Stimulated activated CD8-positive, alpha-beta memory T cell treated with anti-CD3 and anti-CD28 coated beads, Interleukin-4, amount 100 ng/mL, for 24 hours (primary cell): Measurements from ENCODE around the gene RNF212B.

Experiments used
- DNase-seq: peaks from one replicate; pipeline ENCODE4 v3.0.0-alpha.2; 2020; ENCODE audit warnings: low read depth

Gene RNF212B

DNA sequence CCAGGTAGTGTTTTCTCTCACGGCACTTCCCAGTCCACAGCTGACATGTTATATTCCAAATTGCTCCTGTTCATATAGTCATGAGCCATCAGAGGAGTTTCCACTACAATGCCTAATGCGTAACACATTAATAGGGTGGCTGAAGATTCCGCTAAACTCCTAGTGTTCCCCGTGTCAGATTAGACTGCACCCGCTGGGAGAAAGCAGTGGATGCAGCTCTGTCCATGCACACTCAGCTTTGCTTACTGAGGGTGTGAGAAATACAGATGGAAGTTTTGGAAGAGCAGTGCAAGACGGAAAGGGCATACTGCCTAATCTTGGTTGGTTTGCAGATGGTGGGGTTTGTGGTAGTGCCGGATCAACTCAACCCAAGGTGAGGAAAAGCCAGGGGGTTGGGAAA, 59.4 kb downstream of the RNF212B start:
- DNase-seq: no peak

DNA sequence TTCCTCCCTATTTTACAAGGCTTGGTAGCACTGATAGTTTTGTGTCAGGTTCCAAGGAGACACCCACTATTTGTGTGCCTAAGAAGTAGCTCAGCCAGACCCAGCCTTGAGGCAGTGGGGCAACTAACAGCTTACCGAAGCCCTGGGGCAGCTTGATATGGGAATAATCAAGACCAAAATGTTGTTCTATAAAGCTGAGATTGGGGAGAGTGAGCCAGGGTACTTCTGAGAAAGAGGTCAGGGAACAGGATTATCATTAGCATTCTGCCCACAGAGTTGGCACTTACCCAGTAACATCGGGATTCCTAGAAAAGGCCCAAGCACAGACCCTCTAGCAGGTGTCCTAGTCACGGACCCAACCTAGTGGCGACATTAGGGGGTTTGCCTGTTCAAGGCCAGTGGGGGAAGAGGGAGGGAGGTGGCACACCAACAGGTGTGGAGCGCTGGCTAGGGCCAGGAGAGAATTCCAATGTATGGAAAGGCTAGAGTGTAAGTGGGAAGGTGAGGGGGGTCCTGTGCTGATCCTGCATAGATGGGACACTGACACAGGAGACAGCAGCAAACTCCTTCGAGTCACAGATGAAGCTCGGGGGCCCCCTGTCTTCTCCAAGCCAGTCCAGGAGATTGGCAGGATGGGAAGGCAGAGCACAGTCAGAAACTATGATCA, 60.0 kb downstream of the RNF212B start:
- DNase-seq: no peak

DNA sequence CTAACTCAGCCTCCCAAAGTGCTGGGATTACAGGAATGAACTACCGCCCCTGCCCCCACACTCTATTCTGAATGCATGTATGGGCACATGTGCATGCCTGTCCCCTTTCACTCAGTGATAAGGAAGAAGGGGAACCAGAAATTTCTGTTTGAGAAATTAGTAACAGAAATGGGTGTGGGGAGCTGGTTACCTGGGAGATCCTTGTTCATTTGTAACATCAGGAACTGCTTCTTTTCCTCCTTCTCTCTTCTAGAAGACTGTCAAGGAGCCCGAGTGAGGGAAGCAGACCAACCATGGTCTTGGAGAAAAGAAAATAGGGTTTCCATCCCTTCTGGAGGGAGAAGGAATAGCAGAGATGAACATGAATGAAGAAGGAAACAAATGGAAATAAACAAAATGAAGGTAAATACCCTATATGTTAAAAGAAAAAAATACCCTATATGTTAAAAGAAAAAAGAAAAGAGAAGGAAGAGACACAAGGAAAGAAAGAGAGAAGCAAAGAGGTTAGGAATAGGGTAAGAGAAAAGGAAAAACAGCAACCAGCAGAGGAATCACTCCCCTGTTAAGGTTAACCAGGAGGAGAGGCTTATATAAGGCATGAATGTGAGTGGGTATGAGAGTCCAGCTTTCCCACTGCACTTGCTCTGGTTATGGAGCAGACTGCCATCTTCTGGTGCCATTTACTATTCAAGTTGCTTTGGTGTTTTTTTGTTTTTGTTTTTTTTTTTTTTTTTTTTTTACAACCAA, 61.6 kb downstream of the RNF212B start:
- no peak for DNase-seq

DNA sequence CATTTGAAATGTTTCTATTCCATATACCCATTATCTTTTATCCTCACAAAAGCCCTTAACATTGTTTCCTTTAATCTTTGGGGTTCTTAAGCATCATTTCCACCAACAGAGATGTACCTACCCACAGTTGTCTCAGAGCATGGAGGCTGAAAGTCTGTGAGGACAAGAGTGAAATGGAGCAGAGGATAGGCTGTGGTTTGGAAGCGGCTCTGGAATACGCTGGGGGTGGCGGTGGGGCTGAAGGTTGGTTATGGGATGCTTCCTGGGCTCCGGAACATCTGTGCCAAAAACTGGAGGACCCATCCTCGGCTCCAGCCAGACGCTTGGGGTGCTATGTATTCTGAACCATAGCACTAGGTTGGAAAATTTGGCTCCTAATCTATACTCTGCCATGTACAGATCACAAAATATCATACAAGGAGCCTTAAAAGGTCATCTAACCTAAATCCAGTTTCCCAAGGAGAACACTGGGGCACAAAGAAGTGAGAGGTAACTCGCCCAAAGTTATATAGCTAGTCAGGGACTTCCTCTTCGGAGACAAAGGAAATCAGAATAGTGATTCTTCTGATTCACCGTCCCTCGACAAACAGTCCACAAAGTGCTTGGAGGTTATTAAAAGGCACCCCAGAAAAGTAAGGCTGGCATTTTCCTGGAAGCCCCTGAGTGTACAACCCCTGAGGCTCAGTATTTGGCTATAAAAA, 62.4 kb downstream of the RNF212B start:
- DNase-seq: no peak

DNA sequence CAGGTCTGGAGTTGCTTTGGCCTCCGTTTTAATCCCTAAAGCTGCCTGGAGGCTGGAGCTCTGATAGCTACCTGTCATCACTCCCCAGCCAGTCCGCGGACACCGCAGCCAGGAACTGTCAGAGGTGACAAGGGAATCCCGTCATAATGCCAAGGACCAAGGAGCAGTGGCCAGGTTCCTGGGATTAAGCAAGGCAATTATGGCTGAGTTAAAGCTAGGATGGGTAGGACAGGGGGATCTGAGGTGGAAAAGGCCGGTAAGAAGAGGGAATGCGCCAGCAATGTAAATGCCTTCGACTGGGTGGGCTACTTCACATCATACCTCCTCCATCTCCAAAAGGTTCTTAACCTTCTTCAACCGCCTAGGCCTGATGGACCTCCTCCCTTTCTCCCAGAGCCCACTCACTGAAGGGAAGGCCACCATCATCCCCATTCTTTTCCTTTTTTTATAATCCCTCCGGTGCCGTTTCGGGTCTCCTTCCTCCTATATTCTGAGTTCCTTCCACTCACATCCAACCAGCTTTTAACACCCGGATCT, 63.0 kb downstream of the RNF212B start:
- DNase-seq: no peak

DNA sequence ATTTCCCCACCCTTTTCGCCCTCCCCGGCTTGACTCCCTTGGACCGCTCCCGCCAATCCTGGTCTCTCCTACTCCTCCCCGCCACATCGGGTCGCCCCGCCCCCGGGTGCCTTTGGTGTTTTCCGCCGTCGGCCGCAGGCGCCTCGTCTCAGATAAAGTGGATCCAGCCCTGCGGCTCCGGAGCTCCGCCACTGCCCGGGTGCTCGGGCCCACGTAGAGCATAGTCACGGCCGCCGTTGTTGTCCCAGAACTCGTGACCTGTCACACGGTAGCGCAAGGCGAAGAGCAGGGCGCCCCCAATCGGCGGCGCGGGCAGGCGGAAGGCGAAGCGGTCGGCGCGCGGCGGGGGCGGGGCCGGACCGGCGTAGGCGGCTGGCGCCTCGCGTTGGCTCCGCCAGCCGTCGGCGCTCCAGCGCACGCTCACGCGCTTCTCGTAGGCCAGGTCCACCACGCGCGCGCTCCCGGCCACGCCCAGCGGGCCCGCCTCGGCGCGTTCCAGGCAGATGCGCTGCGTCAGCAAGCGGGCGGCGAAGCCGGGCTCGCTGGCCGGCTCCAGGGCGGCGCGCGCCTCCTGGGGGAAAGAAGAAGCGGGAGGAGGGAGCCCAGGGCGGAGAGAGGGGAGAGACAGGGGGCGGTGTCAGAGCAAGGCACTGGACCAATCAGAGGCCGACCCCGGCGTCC, 63.7 kb downstream of the RNF212B start:
- peak; percentile 96 for DNase-seq

DNA sequence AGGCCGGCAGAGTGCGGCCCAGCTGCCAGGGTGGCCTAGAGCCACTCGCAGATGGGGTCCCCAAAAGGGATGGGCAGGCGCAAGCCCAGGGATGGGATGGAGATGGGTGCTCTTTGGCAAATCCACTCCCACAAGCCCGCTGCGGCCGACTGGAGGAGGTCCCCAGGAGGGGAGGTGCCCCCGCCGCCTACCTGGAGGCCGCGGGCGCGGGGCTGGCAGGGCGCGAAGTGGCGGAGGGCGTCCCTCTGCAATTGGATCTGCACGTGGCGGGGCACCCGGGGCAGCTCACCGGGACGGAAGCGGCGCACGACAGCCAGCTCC, 64.2 kb downstream of the RNF212B start:
- no peak for DNase-seq

DNA sequence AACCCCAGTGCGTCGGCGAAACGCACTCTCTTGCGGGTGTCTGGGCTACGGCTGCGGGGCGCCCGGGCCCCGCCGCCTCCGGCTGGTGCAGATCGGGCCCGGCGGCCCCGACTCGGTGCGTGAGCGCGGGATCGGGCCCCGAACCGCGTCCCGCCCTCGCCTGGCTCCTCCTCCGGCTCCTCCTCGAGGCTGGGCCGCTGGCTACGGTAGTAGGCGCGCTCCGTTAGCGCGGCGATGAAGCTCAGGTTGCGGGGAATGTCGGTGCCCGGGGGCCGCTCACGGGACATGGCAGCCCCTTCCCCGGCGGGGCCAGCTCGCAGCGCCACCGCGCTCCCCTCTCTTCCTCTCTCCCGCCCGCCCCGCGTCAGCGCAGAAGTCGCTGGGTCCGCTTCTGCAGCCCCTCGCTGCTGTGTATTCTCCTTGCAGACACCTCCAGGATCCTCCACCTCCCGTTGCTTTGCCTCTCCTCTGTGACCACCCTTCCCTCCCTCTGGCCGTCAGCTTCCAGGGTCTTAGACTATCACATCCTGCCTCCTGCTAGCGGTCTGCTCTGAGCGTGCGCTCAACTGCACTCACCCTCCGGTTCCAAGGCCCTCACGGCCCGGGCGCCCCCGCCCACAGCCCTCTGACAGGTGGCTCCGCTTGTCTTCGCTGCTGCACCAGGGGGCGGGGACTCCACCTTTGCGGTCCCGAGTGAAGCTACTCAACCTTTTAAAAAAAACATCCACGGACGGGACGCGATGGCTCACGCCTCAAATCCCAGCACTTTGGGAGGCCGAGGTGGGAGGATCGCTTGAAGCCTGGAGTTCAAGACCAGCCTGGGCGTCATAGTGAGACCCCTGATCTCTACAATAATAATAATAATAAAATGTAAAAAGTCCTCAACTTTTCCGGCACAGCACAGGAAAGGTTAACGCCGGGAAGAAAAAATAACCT, 64.8 kb downstream of the RNF212B start, which contains the start of gene PPP1R3E:
TSS of gene PPP1R3E (minus strand) at position 570 of the 936 bp plus-strand sequence. CDS start at position 287, 283 bp downstream.
- peak; percentile 79 for DNase-seq

DNA sequence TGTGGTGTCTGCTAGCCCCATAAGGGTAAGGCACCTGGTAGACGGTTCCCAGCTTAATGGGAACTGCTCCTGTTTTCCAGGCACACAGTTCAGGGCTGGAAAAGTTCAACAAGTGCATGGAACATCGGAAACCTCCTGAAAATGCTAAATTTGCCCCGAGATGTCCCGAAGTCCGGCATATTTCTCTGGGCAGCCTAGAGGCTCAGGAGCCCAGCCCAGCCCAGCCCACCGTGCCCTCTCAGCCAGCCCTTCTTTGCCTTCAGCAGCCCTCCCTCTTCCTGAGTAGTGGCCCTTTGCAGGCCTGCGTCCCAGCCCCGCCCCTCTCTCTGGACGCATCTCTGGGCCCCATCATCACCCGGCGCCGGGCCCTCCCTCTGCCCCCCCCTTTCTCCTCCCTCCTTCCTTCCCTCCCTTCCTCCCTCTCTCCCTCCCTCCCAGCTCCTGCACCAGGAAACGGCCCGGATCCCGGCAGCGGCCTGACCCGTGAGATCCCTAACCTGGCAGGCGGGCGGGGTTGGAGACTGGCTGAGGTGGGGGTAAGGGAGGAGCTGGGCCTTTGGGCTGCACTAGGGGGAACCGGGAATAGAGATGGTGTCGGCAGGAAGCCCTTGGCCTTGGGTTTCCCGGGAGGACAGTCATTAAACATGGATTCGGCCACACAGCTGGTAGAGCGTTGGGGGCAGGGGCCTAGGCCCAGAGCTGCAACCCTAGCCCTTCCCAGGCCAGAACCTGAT, 68.8 kb downstream of the RNF212B start, which contains the start of gene BCL2L2:
TSS of gene BCL2L2 (plus strand) at position 422 of the 734 bp plus-strand sequence. CDS start 935 bp downstream, outside the sequence.
- DNase-seq: no peak

DNA sequence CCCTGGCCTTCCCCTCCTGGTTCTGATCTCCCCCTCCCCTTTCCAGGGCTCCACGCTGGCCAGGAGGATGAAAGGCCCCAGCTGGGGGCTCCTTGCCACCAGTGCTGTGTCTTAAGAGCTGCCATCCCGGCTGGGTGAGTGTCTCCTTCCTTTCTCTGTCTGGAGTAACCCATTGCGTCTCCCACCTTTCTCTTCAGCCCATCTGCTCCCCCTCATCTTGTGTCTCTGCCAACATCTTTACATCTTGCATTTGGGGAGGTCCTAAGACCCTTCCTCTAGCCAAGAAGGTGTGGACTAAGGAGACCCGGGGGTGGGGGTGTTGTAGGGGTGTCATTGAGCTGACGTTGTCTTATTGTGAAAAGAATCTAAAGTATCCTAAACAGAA, 69.4 kb downstream of the RNF212B start:
- DNase-seq: no peak

DNA sequence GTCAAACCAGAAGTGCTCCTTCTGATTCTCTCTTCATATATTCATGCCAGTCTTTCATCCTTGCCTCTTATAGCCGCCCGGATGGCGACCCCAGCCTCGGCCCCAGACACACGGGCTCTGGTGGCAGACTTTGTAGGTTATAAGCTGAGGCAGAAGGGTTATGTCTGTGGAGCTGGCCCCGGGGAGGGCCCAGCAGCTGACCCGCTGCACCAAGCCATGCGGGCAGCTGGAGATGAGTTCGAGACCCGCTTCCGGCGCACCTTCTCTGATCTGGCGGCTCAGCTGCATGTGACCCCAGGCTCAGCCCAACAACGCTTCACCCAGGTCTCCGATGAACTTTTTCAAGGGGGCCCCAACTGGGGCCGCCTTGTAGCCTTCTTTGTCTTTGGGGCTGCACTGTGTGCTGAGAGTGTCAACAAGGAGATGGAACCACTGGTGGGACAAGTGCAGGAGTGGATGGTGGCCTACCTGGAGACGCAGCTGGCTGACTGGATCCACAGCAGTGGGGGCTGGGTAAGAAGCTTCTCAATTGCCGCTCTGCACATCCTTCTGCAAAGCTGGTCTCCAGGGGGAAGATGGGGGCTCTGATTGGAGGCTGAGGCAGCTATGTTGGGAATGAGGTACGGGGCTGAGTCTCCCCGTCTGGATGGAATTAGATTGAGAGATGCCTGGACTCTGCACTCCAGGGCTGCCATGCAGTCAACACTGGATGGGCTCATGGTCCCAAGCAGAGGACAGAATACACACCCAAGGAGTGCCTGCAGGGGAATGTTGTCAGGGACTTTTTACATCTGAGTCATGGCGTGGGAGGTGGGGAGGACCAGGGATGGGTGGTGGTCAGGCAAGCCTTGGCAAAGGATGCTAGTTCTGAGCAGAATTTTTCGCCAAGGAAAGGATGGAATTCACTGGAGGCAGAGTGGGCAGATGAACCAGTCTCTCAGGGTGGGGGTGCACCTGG, 70.2 kb downstream of the RNF212B start:
- no peak for DNase-seq

DNA sequence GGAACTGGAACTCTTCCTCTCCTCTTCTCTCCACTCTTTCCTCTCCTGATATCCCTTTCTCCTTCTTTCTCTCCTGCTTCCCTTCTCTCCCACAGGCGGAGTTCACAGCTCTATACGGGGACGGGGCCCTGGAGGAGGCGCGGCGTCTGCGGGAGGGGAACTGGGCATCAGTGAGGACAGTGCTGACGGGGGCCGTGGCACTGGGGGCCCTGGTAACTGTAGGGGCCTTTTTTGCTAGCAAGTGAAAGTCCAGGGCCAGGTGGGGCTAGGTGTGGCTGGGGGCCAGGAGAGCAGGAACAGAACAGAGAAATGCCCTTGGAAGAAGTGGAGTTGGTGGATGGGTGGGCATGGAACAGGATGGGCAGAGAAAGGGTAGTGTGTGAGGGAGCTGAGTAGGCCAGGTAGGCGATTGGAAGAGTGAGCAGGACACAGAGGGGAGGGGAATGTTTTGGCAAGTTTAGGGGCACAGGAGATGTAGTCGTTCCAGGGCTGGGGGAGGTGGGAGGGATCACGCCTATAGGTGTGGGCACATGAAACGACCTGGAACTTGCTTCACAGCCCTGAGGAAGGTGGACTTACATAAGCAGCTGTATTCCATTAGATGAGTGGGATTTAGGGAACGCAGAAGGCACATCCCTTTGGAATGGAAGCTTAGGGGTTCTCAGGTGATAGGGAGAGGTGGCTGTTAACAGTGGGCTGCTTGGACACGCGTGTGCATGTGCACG, 71.1 kb downstream of the RNF212B start:
- DNase-seq: no peak

DNA sequence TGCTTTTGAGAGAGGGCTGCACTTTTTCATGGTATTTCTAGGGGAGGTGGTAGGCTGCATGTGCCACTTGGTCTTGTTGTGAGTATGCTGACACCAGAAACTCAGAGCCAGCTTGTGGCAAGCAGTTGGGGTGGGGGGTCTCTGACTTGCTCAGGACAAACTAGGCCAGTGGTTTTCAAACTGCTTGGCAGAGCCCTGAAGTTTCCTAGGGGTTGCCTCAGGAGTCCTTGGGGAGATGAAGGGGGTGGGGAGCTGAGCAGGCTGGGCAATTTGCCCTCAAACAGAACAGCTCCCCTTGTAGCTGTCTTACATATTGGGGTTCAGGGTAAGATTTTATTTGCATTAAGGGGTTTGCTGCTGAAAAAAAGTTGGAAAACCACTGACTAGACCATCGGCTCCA, 72.8 kb downstream of the RNF212B start:
- no peak for DNase-seq

DNA sequence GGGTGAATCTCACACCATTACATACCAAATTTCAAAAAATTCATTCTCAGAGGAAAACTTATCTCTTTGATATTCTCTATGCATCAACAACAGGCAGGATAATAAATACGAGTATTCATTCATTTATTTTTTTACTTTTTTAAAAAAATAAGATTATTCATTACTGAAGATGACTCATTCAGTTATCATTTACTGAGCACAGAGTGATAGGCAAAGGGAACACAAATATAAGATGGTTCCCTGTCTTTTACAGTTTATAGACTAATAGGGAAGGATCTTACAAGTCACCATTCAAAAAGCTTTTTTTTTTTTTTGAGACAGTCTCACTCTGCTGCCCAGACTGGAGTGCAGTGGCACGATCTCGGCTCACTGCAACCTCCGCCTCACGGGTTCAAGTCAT, 78.6 kb downstream of the RNF212B start:
- no peak for DNase-seq

DNA sequence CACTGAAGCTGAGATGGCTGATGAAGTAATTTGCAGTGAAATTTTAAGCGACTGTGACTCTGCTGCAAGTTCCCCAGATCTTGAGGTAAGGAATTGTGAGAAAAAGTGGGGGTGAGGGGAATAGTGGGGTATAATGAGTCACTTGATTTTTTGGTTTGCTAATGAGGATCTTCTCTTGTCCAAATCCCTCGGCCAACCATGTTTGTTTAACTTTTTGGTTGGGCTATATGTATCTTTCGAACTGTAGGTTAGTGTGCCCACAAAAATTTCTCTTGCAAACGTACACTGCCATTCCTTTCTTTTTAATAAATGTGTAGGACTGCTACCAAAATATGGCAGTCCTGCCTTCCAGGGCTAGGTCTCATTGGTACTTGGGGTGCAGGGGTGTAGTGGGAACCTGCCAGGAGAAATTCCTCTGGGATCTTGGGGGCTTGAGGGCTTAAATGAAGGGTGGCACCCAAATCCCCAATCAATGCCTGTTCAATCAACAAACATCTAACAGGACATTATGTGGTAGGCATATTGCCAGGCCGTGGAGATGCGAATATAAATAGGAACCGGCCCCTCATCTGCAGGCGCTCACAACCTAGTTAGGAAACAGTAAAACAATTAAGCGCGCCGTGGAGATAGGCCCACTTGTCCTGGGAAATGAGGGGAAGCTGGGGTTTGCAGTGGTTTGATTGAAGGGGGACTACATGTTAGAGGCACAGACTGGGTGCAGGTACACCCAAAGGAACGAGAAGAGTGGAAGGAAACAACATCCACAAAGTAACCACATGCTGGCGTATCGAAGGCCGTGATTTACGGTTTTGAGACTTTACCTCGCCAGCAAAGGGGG, 82.2 kb downstream of the RNF212B start:
- DNase-seq: no peak

DNA sequence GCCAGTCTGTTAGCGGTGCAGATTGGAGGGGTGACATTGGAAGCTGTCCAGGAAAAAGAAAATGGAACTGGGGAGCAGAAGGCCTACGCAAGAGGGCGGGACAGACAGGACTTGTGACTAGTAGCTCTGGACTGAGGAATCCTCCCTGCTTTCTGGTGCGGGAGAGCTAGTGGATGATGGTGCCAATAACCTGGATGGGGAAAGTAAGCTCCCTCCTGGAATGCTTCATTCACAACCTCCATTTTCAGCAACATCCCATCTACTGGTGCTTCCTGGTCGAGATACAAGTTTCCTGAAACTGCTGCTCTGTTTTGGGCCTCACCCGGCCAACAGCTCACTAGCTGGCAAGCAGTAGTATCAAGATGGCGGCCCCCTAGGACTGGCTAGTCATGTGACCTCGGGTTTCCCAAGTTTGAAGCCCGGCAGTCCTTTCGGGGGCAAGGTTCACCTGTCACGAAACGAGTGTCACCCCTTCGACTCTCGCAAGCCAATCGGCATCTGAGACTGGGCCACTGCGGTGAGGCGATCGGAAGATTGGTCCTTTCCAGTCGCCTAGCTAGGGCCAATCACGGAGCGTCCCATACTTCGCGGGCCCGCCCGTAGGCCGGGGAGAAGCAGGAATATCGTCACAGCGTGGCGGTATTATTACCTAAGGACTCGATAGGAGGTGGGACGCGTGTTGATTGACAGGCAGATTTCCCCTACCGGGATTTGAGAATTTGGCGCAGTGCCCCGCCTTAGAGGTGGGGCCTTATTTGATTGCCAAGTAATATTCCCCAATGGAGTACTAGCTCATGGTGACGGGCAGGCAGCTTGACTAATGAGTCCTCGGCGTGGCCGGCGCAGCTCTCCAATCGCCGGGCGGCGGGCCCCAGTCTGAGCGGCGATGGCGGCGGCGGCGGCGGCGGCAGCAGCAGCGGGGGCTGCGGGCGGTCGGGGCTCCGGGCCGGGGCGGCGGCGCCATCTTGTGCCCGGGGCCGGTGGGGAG, 83.1 kb downstream of the RNF212B start, which contains the start of gene PABPN1:
TSS of gene PABPN1 (plus strand) at position 874 of the 988 bp plus-strand sequence. CDS start at position 887, 13 bp downstream.
- peak; percentile 93 for DNase-seq
